HepG2 (cell line): ENCODE measurements around the gene METTL21C. TPM values are rescaled to one million over a fixed set of nuclear protein-coding genes. Genes with fewer than 3 reads are reported as not detected.
A peak's percentile ranks its signal among the peaks of the same experiment; 100 is the strongest.

ENCODE experiments used
- ATAC-seq: fragments of 200-7000 bp; cut with Tn5 transposase; 3 replicates; pipeline ENCODE4 v1.9.1; 2020; ENCODE audit warnings: mild to moderate bottlenecking, moderate library complexity
- BruUV-seq: library from RNA; stranded (reverse); fragments of 400-500 nt; replicated peaks from 2 replicates; lab custom pipeline; 2021; lab: Mats Ljungman, UMichigan
- CTCF ChIA-PET: fragments of 300-600 bp; formaldehyde crosslinking; extraction: SDS; loops from one replicate; lab custom pipeline; 2021; ENCODE audit warnings: low total read pairs, inconsistent platforms, low intra/inter-chr PET ratio; lab: Yijun Ruan, JAX
- POLR2A ChIA-PET: fragments of 350-600 bp; sonication (Branson Sonifier 250); formaldehyde crosslinking; loops from one replicate; lab custom pipeline; 2020; ENCODE audit warnings: antibody characterized with exemption, inconsistent platforms; lab: Yijun Ruan, JAX
- DNase-seq: peaks from one replicate; pipeline ENCODE4 v3.0.0-alpha.2; 2015; ENCODE audit warnings: low spot score
- FAIRE-seq: peaks from 3 replicates; lab custom pipeline; 2011; peaks lifted over from hg19 to GRCh38; lab: Jason Lieb, UNC
- H2AFZ ChIP-seq: one replicate; pipeline ENCODE4 v1.6.1; 2011; ENCODE audit warnings: low read length, inconsistent platforms
- H3K27ac ChIP-seq: fragments of 300-600 bp; 3 replicates; pipeline ENCODE4 v1.8.0; 2011; ENCODE audit warnings: mixed run types, mild to moderate bottlenecking, mixed read lengths, low read length, inconsistent platforms; ENCODE audit not compliant: insufficient read depth; ENCODE audit errors: extremely low read length
- H3K27me3 ChIP-seq, 2 experiments: fragments of 200-600 bp in 1 of 2; 2 replicates in 1 of 2; 3 replicates in 1 of 2; pipeline versions ENCODE4 v1.6.0 to v1.8.0; 2011; ENCODE audit warnings: low read length in 2 of 2, mild to moderate bottlenecking in 2 of 2, moderate library complexity in 2 of 2, inconsistent platforms in 1 of 2; ENCODE audit not compliant: insufficient read depth in 2 of 2, control insufficient read depth in 1 of 2
- H3K36me3 ChIP-seq, 2 experiments: fragments of 200-600 bp in 1 of 2; replicated peaks in 1 of 2; 2 replicates in 1 of 2; 3 replicates in 1 of 2; pipeline versions ENCODE4 v1.5.1 to v1.8.0; 2011; ENCODE audit warnings: low read length in 2 of 2, inconsistent platforms in 1 of 2; ENCODE audit not compliant: insufficient read depth in 2 of 2, control insufficient read depth in 1 of 2
- H3K4me1 ChIP-seq: 2 replicates; pipeline ENCODE4 v1.5.1; 2012; ENCODE audit warnings: low read length, inconsistent platforms; ENCODE audit not compliant: insufficient read depth
- H3K4me2 ChIP-seq: 2 replicates; pipeline ENCODE4 v1.6.0; 2011; ENCODE audit warnings: low read depth, low read length, inconsistent platforms
- H3K4me3 ChIP-seq, 3 experiments: fragments of 200-600 bp in 1 of 3; sonication (generic), shearing (Covaris generic) in 1 of 3; replicated peaks in 1 of 3; 2 replicates each; pipeline ENCODE4 v1.5.1; 2011 to 2016; ENCODE audit warnings: low read length in 3 of 3, inconsistent platforms in 2 of 3, low read depth in 2 of 3, mild to moderate bottlenecking in 2 of 3, control low read depth in 1 of 3, mixed read lengths in 1 of 3; ENCODE audit not compliant: insufficient read depth in 1 of 3
- H3K79me2 ChIP-seq: one replicate; pipeline ENCODE4 v1.6.1; 2011; ENCODE audit warnings: low read length, inconsistent platforms; ENCODE audit not compliant: insufficient read depth
- H3K9ac ChIP-seq: 2 replicates; pipeline ENCODE4 v1.6.0; 2011; ENCODE audit warnings: mild to moderate bottlenecking, low read depth, low read length, inconsistent platforms; ENCODE audit not compliant: insufficient read depth
- H3K9me3 ChIP-seq: 2 replicates; pipeline ENCODE4 v1.5.1; 2012; ENCODE audit warnings: mild to moderate bottlenecking, low read length
- H4K20me1 ChIP-seq: 2 replicates; pipeline ENCODE4 v1.6.0; 2011; ENCODE audit warnings: inconsistent platforms, mild to moderate bottlenecking, low read length, moderate library complexity; ENCODE audit not compliant: insufficient read depth
- DPF2 ChIP-seq: sonication (generic); formaldehyde crosslinking; IDR thresholded peaks from 2 replicates; pipeline ENCODE4 v1.4.0; 2020; ENCODE audit warnings: mild to moderate bottlenecking, low read depth, missing genetic modification reagents, borderline replicate concordance
- NR2F1 ChIP-seq, 2 experiments: fragments of 450-650 bp in 1 of 2; formaldehyde crosslinking in 1 of 2; IDR thresholded peaks; 2 replicates each; pipeline versions ENCODE4 v1.5.0 to v1.6.1; 2016 to 2020; ENCODE audit warnings: mild to moderate bottlenecking in 1 of 2, missing compliant biosample characterization in 1 of 2, missing genetic modification reagents in 1 of 2, moderate library complexity in 1 of 2
- PAF1 ChIP-seq: IDR thresholded peaks from 2 replicates; pipeline ENCODE4 v1.6.1; 2016; ENCODE audit warnings: missing genetic modification reagents, missing compliant biosample characterization
- REL ChIP-seq: sonication (generic); formaldehyde crosslinking; conservative IDR thresholded peaks from 2 replicates; pipeline ENCODE4 v1.8.0; 2022; ENCODE audit warnings: mild to moderate bottlenecking, missing genetic modification reagents, moderate library complexity
- SMAD3 ChIP-seq: sonication (generic); formaldehyde crosslinking; IDR thresholded peaks from 2 replicates; pipeline ENCODE4 v1.4.0; 2020; ENCODE audit warnings: missing genetic modification reagents
- TCF7 ChIP-seq: sonication (generic); IDR thresholded peaks from 2 replicates; pipeline ENCODE4 v1.6.1; 2016; ENCODE audit warnings: antibody characterized with exemption, low read depth
- ZNF251 ChIP-seq: sonication (generic); formaldehyde crosslinking; IDR thresholded peaks from 2 replicates; pipeline ENCODE4 v1.9.0; 2021; ENCODE audit warnings: mild to moderate bottlenecking, missing genetic modification reagents
- WGBS: methylation state at CpG from one replicate; pipeline ENCODE4 v1.1.6; 2017; ENCODE audit warnings: low lambda C conversion rate; 5-methylcytosine and 5-hydroxymethylcytosine counted together
- in situ Hi-C: cut with HindIII; loops from 2 replicates; pipeline ENCODE4 v1.10.0; 2017; ENCODE audit warnings: low pct_unique_long_range_greater_than_20kb; ENCODE audit not compliant: extremely low pct_ligation_motif_present
- intact Hi-C: fragments of 100-400 bp; cut with micrococcal nuclease; formaldehyde crosslinking; loops from one replicate; pipeline ENCODE4 v1.10.0; 2022; ENCODE audit not compliant: unreplicated experiment
- polyA plus RNA-seq, 8 experiments: library from polyadenylated mRNA; depleted of rRNA in 3 of 8; stranded (reverse) in 7 of 8; unstranded in 1 of 8; fragments of >200 nt; fragmentation: Illumina TruSeq in 4 of 8; extraction: Trizol in 4 of 8; gene quantifications; 2 replicates each; pipeline versions ENCODE4 v1.2.1 to v1.2.3, GENCODE V29; 2011 to 2016; ENCODE audit warnings: low read depth in 4 of 8, missing spikeins in 1 of 8, mixed read lengths in 1 of 8; ENCODE audit not compliant: insufficient read depth in 1 of 8
- total RNA-seq, 5 experiments: library from RNA; depleted of rRNA; stranded (reverse); fragments of >200 nt; fragmentation: Illumina TruSeq; extraction: Trizol; gene quantifications; 2 replicates each; pipeline ENCODE4 v1.2.3, GENCODE V29; 2016; ENCODE audit warnings: low read depth in 1 of 5
- TF ChIP-seq, protein P1 (sequence below): sonication (generic); formaldehyde crosslinking; IDR thresholded peaks from 2 replicates; pipeline ENCODE4 v1.4.0; 2020; ENCODE audit warnings: missing genetic modification reagents, borderline replicate concordance
- TF ChIP-seq, protein P2 (sequence below): sonication (generic); formaldehyde crosslinking; IDR thresholded peaks from 2 replicates; pipeline ENCODE4 v1.5.0; 2020; ENCODE audit warnings: missing genetic modification reagents
- TF ChIP-seq, protein P3 (sequence below): sonication (generic); formaldehyde crosslinking; IDR thresholded peaks from 2 replicates; pipeline ENCODE4 v1.5.0; 2020; ENCODE audit warnings: mild to moderate bottlenecking, missing genetic modification reagents
- TF ChIP-seq, protein P4 (sequence below): sonication (generic); formaldehyde crosslinking; IDR thresholded peaks from 2 replicates; pipeline ENCODE4 v1.4.0; 2020; ENCODE audit warnings: low read depth, missing genetic modification reagents
- TF ChIP-seq, protein P5 (sequence below): sonication (generic); formaldehyde crosslinking; IDR thresholded peaks from 2 replicates; pipeline ENCODE4 v1.5.1; 2020; ENCODE audit warnings: missing genetic modification reagents, mild to moderate bottlenecking, borderline replicate concordance

Gene METTL21C
- total and polyA plus RNA-seq, 2 of the 13 experiments (the other 11 are each of a cell fraction or from before 2014, with no cell fraction given), result not detected

DNA sequence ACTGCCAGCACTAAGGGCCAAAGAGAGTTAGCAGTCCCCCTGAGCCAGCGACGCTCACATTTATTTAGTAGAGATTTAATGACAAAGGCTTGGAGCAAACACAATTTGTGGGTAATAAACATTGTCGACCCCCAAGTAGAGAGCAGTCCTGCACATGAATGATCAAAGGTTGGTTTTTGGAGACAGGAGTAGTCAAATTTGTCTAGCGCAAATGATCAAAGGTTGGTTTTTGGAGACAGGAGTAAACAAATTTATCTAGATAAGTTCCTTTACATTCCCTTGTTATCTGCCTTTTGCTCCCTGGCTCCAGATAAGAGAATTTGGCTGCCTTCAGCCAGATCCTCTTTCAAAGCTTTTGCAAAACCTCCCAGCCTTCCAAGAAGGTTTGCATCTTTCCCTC, 26.9 kb downstream of the METTL21C start:
- CTCF ChIA-PET, result no interaction called here
- TF ChIP-seq, protein P1, sequence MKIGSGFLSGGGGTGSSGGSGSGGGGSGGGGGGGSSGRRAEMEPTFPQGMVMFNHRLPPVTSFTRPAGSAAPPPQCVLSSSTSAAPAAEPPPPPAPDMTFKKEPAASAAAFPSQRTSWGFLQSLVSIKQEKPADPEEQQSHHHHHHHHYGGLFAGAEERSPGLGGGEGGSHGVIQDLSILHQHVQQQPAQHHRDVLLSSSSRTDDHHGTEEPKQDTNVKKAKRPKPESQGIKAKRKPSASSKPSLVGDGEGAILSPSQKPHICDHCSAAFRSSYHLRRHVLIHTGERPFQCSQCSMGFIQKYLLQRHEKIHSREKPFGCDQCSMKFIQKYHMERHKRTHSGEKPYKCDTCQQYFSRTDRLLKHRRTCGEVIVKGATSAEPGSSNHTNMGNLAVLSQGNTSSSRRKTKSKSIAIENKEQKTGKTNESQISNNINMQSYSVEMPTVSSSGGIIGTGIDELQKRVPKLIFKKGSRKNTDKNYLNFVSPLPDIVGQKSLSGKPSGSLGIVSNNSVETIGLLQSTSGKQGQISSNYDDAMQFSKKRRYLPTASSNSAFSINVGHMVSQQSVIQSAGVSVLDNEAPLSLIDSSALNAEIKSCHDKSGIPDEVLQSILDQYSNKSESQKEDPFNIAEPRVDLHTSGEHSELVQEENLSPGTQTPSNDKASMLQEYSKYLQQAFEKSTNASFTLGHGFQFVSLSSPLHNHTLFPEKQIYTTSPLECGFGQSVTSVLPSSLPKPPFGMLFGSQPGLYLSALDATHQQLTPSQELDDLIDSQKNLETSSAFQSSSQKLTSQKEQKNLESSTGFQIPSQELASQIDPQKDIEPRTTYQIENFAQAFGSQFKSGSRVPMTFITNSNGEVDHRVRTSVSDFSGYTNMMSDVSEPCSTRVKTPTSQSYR (CRISPR knock-in tag), result no peak
- TF ChIP-seq, protein P2, sequence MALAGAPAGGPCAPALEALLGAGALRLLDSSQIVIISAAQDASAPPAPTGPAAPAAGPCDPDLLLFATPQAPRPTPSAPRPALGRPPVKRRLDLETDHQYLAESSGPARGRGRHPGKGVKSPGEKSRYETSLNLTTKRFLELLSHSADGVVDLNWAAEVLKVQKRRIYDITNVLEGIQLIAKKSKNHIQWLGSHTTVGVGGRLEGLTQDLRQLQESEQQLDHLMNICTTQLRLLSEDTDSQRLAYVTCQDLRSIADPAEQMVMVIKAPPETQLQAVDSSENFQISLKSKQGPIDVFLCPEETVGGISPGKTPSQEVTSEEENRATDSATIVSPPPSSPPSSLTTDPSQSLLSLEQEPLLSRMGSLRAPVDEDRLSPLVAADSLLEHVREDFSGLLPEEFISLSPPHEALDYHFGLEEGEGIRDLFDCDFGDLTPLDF (CRISPR knock-in tag), result no peak
- TF ChIP-seq ZNF251, result no peak
- no peak for TF ChIP-seq PAF1 (CRISPR knock-in tag)
- TF ChIP-seq DPF2 (CRISPR knock-in tag), result no peak
- no peak for TF ChIP-seq REL (CRISPR knock-in tag)
- TF ChIP-seq, protein P3, sequence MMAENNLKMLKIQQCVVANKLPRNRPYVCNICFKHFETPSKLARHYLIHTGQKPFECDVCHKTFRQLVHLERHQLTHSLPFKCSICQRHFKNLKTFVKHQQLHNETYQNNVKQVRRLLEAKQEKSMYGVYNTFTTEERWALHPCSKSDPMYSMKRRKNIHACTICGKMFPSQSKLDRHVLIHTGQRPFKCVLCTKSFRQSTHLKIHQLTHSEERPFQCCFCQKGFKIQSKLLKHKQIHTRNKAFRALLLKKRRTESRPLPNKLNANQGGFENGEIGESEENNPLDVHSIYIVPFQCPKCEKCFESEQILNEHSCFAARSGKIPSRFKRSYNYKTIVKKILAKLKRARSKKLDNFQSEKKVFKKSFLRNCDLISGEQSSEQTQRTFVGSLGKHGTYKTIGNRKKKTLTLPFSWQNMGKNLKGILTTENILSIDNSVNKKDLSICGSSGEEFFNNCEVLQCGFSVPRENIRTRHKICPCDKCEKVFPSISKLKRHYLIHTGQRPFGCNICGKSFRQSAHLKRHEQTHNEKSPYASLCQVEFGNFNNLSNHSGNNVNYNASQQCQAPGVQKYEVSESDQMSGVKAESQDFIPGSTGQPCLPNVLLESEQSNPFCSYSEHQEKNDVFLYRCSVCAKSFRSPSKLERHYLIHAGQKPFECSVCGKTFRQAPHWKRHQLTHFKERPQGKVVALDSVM (CRISPR knock-in tag), result no peak
- TF ChIP-seq, protein P4, sequence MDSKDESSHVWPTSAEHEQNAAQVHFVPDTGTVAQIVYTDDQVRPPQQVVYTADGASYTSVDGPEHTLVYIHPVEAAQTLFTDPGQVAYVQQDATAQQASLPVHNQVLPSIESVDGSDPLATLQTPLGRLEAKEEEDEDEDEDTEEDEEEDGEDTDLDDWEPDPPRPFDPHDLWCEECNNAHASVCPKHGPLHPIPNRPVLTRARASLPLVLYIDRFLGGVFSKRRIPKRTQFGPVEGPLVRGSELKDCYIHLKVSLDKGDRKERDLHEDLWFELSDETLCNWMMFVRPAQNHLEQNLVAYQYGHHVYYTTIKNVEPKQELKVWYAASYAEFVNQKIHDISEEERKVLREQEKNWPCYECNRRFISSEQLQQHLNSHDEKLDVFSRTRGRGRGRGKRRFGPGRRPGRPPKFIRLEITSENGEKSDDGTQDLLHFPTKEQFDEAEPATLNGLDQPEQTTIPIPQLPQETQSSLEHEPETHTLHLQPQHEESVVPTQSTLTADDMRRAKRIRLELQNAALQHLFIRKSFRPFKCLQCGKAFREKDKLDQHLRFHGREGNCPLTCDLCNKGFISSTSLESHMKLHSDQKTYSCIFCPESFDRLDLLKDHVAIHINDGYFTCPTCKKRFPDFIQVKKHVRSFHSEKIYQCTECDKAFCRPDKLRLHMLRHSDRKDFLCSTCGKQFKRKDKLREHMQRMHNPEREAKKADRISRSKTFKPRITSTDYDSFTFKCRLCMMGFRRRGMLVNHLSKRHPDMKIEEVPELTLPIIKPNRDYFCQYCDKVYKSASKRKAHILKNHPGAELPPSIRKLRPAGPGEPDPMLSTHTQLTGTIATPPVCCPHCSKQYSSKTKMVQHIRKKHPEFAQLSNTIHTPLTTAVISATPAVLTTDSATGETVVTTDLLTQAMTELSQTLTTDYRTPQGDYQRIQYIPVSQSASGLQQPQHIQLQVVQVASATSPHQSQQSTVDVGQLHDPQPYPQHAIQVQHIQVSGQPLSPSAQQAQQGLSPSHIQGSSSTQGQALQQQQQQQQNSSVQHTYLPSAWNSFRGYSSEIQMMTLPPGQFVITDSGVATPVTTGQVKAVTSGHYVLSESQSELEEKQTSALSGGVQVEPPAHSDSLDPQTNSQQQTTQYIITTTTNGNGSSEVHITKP (CRISPR knock-in tag), result no peak
- TF ChIP-seq, protein P5, sequence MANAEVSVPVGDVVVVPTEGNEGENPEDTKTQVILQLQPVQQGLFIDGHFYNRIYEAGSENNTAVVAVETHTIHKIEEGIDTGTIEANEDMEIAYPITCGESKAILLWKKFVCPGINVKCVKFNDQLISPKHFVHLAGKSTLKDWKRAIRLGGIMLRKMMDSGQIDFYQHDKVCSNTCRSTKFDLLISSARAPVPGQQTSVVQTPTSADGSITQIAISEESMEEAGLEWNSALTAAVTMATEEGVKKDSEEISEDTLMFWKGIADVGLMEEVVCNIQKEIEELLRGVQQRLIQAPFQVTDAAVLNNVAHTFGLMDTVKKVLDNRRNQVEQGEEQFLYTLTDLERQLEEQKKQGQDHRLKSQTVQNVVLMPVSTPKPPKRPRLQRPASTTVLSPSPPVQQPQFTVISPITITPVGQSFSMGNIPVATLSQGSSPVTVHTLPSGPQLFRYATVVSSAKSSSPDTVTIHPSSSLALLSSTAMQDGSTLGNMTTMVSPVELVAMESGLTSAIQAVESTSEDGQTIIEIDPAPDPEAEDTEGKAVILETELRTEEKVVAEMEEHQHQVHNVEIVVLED (CRISPR knock-in tag), result no peak
- no peak for TF ChIP-seq NR2F1 (CRISPR knock-in tag; IDR thresholded peaks at IDR 0.05)
- TF ChIP-seq TCF7, result peak; percentile 26; the same call in 1 of the 2 replicates
- no peak for TF ChIP-seq SMAD3 (CRISPR knock-in tag)

More for the DNA sequence above, 26.9 kb downstream of the METTL21C start:
- no peak for FAIRE-seq
- intact Hi-C loops (no loop called here), in situ Hi-C loops (no loop called here)
- Histone ChIP-seq H3K4me2 (no peak overlapping the region), H3K27ac (no peak overlapping the region), H3K27me3 (no peaks in the 10 kb centered on the region), H3K4me1 (no peaks in the 10 kb centered on the region), H2AFZ (no peak overlapping the region), H3K9ac (no peak overlapping the region), H3K36me3 (peaks cover 7 to 51% of the 10 kb centered on the region in 2 experiments; a peak in 4 of 5 replicates), H3K79me2 (no peaks in the 10 kb centered on the region), H3K9me3 (peaks cover 37% of the 10 kb centered on the region), H4K20me1 (no peaks in the 10 kb centered on the region), H3K4me3 (no peak overlapping the region)
- no TSS peak for BruUV-seq
- WGBS, result 92% methylated on average over 4 of the region's 4 CpGs
- peak; percentile 58 for DNase-seq
- ATAC-seq, result no peak
- POLR2A ChIA-PET, result no interaction called here
